PFSK-1 (cell line): Measurements from ENCODE around the gene ERN2.

Experiments used
- FOXP2 ChIP-seq: optimal IDR thresholded peaks from 2 replicates; pipeline ENCODE3; 2011; ENCODE audit warnings: borderline replicate concordance, control low read depth, inconsistent platforms; ENCODE audit not compliant: insufficient read depth; ENCODE audit errors: extremely low read length, extremely low read depth
- POLR2AphosphoS5 ChIP-seq: IDR thresholded peaks from 2 replicates; pipeline ENCODE4 v1.6.1; 2012; ENCODE audit warnings: low read depth, mild to moderate bottlenecking, control low read depth, low read length, moderate library complexity
- SIN3A ChIP-seq: IDR thresholded peaks from 2 replicates; pipeline ENCODE4 v1.6.1; 2012; ENCODE audit warnings: mild to moderate bottlenecking, low read length, moderate library complexity, borderline replicate concordance; ENCODE audit not compliant: insufficient read depth
- TAF1 ChIP-seq: IDR thresholded peaks from 2 replicates; pipeline ENCODE4 v1.6.1; 2012; ENCODE audit warnings: low read length, control low read depth, borderline replicate concordance; ENCODE audit not compliant: insufficient read depth
- TF ChIP-seq, protein P1 (sequence below), 2 experiments: IDR thresholded peaks; 2 replicates each; pipeline versions ENCODE4 v1.6.1 to v1.8.0; 2011 to 2012; ENCODE audit warnings: low read depth in 2 of 2, low read length in 2 of 2, control low read depth in 1 of 2, inconsistent platforms in 1 of 2, mild to moderate bottlenecking in 1 of 2, moderate library complexity in 1 of 2; ENCODE audit not compliant: insufficient read depth in 1 of 2

ERN2 gene

DNA sequence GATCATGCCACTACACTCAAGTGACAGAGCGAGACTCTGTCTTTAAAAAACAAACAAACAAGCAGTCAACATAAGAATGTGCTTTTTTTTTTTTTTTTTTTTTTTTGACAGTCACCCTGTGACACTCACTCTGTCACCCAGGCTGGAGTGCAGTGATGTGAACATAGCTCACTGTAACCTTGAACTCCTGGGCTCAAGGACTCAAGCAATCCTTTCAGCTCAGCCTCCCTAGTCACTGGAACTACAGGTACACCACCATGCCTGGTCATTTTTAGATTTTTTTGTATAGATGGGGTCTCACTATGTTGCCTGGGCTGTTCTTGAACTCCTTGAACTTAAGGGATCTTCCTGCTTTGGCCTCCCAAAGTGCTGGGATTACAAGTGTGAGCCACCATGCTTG, 26.5 kb upstream of the ERN2 start:
- no peak for TF ChIP-seq SIN3A
- TF ChIP-seq TAF1, result no peak
- TF ChIP-seq, protein P1, sequence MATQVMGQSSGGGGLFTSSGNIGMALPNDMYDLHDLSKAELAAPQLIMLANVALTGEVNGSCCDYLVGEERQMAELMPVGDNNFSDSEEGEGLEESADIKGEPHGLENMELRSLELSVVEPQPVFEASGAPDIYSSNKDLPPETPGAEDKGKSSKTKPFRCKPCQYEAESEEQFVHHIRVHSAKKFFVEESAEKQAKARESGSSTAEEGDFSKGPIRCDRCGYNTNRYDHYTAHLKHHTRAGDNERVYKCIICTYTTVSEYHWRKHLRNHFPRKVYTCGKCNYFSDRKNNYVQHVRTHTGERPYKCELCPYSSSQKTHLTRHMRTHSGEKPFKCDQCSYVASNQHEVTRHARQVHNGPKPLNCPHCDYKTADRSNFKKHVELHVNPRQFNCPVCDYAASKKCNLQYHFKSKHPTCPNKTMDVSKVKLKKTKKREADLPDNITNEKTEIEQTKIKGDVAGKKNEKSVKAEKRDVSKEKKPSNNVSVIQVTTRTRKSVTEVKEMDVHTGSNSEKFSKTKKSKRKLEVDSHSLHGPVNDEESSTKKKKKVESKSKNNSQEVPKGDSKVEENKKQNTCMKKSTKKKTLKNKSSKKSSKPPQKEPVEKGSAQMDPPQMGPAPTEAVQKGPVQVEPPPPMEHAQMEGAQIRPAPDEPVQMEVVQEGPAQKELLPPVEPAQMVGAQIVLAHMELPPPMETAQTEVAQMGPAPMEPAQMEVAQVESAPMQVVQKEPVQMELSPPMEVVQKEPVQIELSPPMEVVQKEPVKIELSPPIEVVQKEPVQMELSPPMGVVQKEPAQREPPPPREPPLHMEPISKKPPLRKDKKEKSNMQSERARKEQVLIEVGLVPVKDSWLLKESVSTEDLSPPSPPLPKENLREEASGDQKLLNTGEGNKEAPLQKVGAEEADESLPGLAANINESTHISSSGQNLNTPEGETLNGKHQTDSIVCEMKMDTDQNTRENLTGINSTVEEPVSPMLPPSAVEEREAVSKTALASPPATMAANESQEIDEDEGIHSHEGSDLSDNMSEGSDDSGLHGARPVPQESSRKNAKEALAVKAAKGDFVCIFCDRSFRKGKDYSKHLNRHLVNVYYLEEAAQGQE (IDR thresholded peaks at IDR 0.05; ENCODE audit: insufficient read depth in 1 of 2, low read depth in 2 of 2, low read length in 2 of 2), result no peak
- TF ChIP-seq POLR2AphosphoS5, result no peak
- TF ChIP-seq FOXP2, result no peak

DNA sequence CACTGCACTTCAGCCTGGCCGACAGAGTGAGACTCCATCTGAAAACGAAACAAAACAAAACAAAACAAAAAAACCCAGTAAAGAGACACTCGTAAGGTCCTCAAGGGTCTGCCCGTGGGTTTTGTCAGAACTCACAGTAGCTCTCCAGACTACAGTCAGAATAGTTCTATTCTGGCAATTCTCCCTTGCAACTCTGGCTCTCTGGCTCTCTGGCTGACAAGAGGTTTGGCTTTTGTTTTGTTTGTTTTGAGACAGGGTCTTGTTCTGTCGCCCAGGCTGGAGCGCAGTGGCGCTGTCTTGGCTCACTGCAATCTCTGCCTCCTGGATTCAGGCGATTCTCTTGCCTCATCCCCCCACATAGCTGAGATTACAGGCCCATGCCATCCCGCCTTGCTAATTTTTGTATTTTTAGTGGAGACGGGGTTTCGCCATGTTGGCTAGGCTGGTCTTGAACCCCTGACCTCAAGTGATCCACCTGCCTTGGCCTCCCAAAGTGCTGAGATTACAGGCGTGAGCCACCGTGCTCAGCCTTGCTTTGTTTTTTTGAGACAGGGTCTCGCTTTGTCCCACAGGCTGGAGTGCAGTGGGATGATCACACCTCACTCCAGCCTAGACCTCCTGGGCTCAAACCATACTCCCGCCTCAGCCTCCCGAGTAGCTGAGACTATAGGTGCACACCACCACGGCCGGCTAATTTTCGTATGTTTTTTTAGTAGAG, 21.3 kb upstream of the ERN2 start:
- TF ChIP-seq FOXP2, result no peak
- no peak for TF ChIP-seq TAF1
- TF ChIP-seq, protein P1 (IDR thresholded peaks at IDR 0.05; ENCODE audit: insufficient read depth in 1 of 2, low read depth in 2 of 2, low read length in 2 of 2), result no peak
- no peak for TF ChIP-seq SIN3A
- TF ChIP-seq POLR2AphosphoS5, result no peak

DNA sequence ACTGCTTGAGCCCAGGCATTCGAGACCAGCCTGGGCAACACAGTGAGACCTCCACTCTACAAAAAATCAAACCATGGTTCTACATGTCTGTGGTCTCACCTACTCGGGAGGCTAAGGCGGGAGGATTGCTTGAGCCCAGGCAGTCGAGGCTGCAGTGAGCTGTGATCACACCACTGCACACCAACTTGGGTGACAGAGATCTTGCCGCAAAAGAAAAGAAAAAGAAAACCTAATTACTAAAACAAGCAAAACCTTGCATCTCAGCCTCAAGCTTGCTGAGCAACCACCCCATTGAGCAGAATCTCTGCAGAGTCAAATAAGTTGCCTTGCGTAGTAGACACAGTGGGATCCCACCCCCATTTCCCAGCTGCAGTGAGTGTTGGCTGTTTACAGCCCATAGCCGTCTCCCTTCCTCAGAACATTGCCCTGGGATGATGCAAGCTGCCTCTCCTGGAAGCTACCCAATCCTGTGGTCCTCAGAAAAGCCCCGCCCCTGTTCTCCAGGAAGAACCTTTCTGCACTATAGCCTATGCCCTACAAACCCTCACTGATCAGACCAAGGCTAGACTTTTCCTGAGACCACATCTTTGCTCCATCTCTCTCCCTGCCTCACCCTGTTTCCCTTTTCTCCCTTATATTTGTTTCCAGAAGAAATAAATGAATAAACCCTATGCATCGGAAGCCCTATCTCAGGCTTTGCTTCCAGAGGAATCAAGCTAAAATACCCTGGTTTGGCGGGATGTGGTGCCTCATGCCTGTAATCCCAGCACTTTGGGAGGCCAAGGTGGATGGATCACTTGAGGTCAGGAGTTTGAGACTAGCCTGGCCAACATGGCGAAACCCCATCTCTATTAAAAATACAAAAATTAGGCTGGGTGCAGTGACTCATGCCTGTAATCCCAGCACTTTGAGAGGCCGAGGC, 16.7 kb upstream of the ERN2 start:
- no peak for TF ChIP-seq TAF1
- peak; percentile 44 for TF ChIP-seq FOXP2

DNA sequence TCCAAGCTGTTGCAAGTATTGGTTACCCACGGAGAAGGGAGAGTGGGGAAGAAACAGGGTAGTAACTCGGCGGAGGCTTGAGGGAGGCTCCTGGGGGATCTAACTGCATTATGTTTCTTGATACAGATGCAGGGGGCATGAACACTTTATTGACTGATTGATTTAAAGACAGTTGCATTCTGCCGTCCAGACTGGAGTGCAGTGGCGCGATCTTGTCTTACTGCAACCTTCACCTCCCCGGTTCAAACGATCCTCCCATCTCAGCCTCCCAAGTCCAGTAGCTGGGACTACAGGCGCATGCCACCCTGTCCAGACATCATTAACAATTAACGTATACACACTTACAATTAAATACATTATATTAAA, 15.1 kb upstream of the ERN2 start:
- TF ChIP-seq POLR2AphosphoS5, result no peak
- no peak for TF ChIP-seq FOXP2
- TF ChIP-seq, protein P1 (IDR thresholded peaks at IDR 0.05; ENCODE audit: insufficient read depth in 1 of 2, low read depth in 2 of 2, low read length in 2 of 2), result no peak
- no peak for TF ChIP-seq SIN3A
- no peak for TF ChIP-seq TAF1

DNA sequence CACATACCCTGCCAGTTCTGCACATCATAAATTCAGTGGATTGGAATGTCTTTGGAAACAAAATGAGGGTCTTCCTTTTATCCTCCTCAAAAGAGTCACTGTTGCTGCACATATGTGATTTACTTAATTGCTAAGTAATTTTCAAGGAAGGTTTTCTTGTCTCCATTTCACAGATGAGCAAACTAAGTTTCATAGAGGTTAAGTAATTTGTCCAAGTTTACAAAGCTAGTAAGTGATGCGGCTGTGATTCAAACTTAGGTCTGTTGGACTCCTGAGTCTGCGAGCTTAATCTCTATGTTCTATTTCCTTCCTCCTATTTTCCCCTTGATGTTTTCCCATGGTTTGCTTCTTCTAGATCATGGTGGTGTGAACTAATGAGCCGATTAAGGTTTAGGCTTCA, 13.7 kb upstream of the ERN2 start:
- TF ChIP-seq POLR2AphosphoS5 (no peak), TAF1 (no peak), FOXP2 (no peak), SIN3A (no peak)
- TF ChIP-seq, protein P1 (IDR thresholded peaks at IDR 0.05; ENCODE audit: insufficient read depth in 1 of 2, low read depth in 2 of 2, low read length in 2 of 2), result no peak
